Immature natural killer cell (primary cell): ENCODE data around the gene DAB1. TPM values are rescaled to one million over a fixed set of nuclear protein-coding genes. Genes with fewer than 3 reads are reported as not detected.

ENCODE experiments used
- DNase-seq, 3 donors: peaks; one replicate each; pipeline ENCODE4 v3.0.0; 2022; ENCODE audit warnings: mixed read lengths in 1 of 3
- H3K27ac Mint-ChIP-seq, 6 donors: one replicate each; pipeline ENCODE4 v1.8.0; 2020; ENCODE audit warnings: mixed read lengths in 6 of 6, mild to moderate bottlenecking in 5 of 6, inconsistent platforms in 4 of 6, moderate library complexity in 3 of 6
- H3K27me3 Mint-ChIP-seq, 3 donors: one replicate each; pipeline ENCODE4 v1.8.0; 2020 to 2021; ENCODE audit warnings: low read depth in 3 of 3, mild to moderate bottlenecking in 3 of 3, mixed read lengths in 3 of 3, moderate library complexity in 3 of 3, inconsistent platforms in 1 of 3
- H3K36me3 Mint-ChIP-seq, 3 donors: one replicate each; pipeline ENCODE4 v1.8.0; 2020; ENCODE audit warnings: mixed read lengths in 3 of 3, inconsistent platforms in 2 of 3, mild to moderate bottlenecking in 2 of 3
- H3K4me1 Mint-ChIP-seq, 2 donors: one replicate each; pipeline ENCODE4 v1.8.0; 2020; ENCODE audit warnings: inconsistent platforms in 2 of 2, mild to moderate bottlenecking in 2 of 2, mixed read lengths in 2 of 2, moderate library complexity in 1 of 2
- H3K4me3 Mint-ChIP-seq, 5 donors: one replicate each; pipeline ENCODE4 v1.8.0; 2020; ENCODE audit warnings: mild to moderate bottlenecking in 5 of 5, mixed read lengths in 5 of 5, inconsistent platforms in 3 of 5, moderate library complexity in 3 of 5
- H3K9me3 Mint-ChIP-seq, 6 donors: one replicate each; pipeline ENCODE4 v1.8.0; 2020; ENCODE audit warnings: mild to moderate bottlenecking in 6 of 6, mixed read lengths in 6 of 6, inconsistent platforms in 4 of 6, moderate library complexity in 3 of 6
- polyA plus RNA-seq, 3 donors: library from polyadenylated mRNA; unstranded; fragments of 300-500 nt; fragmentation: Illumina TruSeq; gene quantifications; one replicate each; pipeline ENCODE4 v1.2.3, GENCODE V29; 2021

Gene DAB1
- polyA plus RNA-seq, 3 donors from 2014 or later = 0.88 TPM; not detected in 2

GRCh38 chr1:57036641-57037579, 386.9 kb downstream of the DAB1 start:
- DNase-seq = no peak
- H3K4me1 Mint-ChIP-seq = no peaks in the 10 kb centered on the region
- no peaks in the 10 kb centered on the region for H3K36me3 Mint-ChIP-seq
- no peak overlapping the region for H3K27ac Mint-ChIP-seq
- H3K9me3 Mint-ChIP-seq = no peaks in the 10 kb centered on the region
- H3K4me3 Mint-ChIP-seq = no peak overlapping the region
- peaks cover 4 to 6% (median 5%) of the 10 kb centered on the region in 3 donors for H3K27me3 Mint-ChIP-seq

- no peaks in the 10 kb centered on the region for H3K36me3 Mint-ChIP-seq
- no peak for DNase-seq
- no peaks in the 10 kb centered on the region for H3K4me1 Mint-ChIP-seq
- no peak overlapping the region for H3K4me3 Mint-ChIP-seq
- H3K27me3 Mint-ChIP-seq = peaks cover 2 to 6% (median 4%) of the 10 kb centered on the region in 3 donors
- no peaks in the 10 kb centered on the region for H3K9me3 Mint-ChIP-seq
- H3K27ac Mint-ChIP-seq = no peak overlapping the region
These were observed 389.1 kb downstream of the DAB1 start for GRCh38 chr1:57034713-57035112.

- Mint-ChIP-seq H3K4me3 (no peak overlapping the region), H3K36me3 (no peaks in the 10 kb centered on the region), H3K27me3 (peaks cover 2 to 6% (median 4%) of the 10 kb centered on the region in 3 donors), H3K27ac (no peak overlapping the region), H3K4me1 (no peaks in the 10 kb centered on the region), H3K9me3 (no peaks in the 10 kb centered on the region)
- DNase-seq = no peak
These were observed 390.4 kb downstream of the DAB1 start for GRCh38 chr1:57033222-57034001.

- Mint-ChIP-seq H3K36me3 (no peaks in the 10 kb centered on the region), H3K4me3 (no peak overlapping the region), H3K4me1 (no peaks in the 10 kb centered on the region), H3K27me3 (peaks cover 0 to 6% (median 1%) of the 10 kb centered on the region in 3 donors), H3K27ac (no peak overlapping the region), H3K9me3 (no peaks in the 10 kb centered on the region)
- DNase-seq = no peak
These were observed 397.1 kb downstream of the DAB1 start for GRCh38 chr1:57026624-57027354.

- no peak for DNase-seq
- no peak overlapping the region for H3K4me3 Mint-ChIP-seq
- no peaks in the 10 kb centered on the region for H3K4me1 Mint-ChIP-seq
- H3K27me3 Mint-ChIP-seq = peaks cover 0 to 6% (median 2%) of the 10 kb centered on the region in 3 donors
- no peaks in the 10 kb centered on the region for H3K36me3 Mint-ChIP-seq
- H3K9me3 Mint-ChIP-seq = no peaks in the 10 kb centered on the region
- no peak overlapping the region for H3K27ac Mint-ChIP-seq
These were observed 399.0 kb downstream of the DAB1 start for GRCh38 chr1:57024855-57025254.

GRCh38 chr1:57024428-57024827, 399.4 kb downstream of the DAB1 start:
- no peak overlapping the region for H3K4me3 Mint-ChIP-seq
- H3K27me3 Mint-ChIP-seq = peaks cover 0 to 6% (median 2%) of the 10 kb centered on the region in 3 donors
- no peaks in the 10 kb centered on the region for H3K36me3 Mint-ChIP-seq
- no peaks in the 10 kb centered on the region for H3K4me1 Mint-ChIP-seq
- H3K27ac Mint-ChIP-seq = no peak overlapping the region
- H3K9me3 Mint-ChIP-seq = no peaks in the 10 kb centered on the region
- DNase-seq = no peak

GRCh38 chr1:57020216-57020615, 403.6 kb downstream of the DAB1 start:
- Mint-ChIP-seq H3K27me3 (peaks cover 2 to 6% (median 5%) of the 10 kb centered on the region in 3 donors), H3K9me3 (no peaks in the 10 kb centered on the region), H3K27ac (no peak overlapping the region), H3K4me3 (no peak overlapping the region), H3K36me3 (no peaks in the 10 kb centered on the region), H3K4me1 (no peaks in the 10 kb centered on the region)
- DNase-seq = no peak

GRCh38 chr1:57019236-57019839, 404.5 kb downstream of the DAB1 start:
- H3K27ac Mint-ChIP-seq = no peak overlapping the region
- no peaks in the 10 kb centered on the region for H3K36me3 Mint-ChIP-seq
- H3K4me3 Mint-ChIP-seq = no peak overlapping the region
- no peak for DNase-seq
- H3K9me3 Mint-ChIP-seq = peaks cover 0 to 1% (median 0%) of the 10 kb centered on the region in 6 donors
- no peaks in the 10 kb centered on the region for H3K4me1 Mint-ChIP-seq
- peaks cover 2 to 8% (median 5%) of the 10 kb centered on the region in 3 donors for H3K27me3 Mint-ChIP-seq

- no peak overlapping the region for H3K4me3 Mint-ChIP-seq
- no peaks in the 10 kb centered on the region for H3K4me1 Mint-ChIP-seq
- H3K27me3 Mint-ChIP-seq = peaks cover 0 to 8% (median 5%) of the 10 kb centered on the region in 3 donors
- peaks cover 0 to 1% (median 0%) of the 10 kb centered on the region in 6 donors for H3K9me3 Mint-ChIP-seq
- H3K36me3 Mint-ChIP-seq = no peaks in the 10 kb centered on the region
- no peak for DNase-seq
- H3K27ac Mint-ChIP-seq = no peak overlapping the region
These were observed 405.7 kb downstream of the DAB1 start for GRCh38 chr1:57018119-57018518.

- DNase-seq = no peak
- Mint-ChIP-seq H3K27me3 (peaks cover 0 to 8% (median 7%) of the 10 kb centered on the region in 3 donors), H3K4me3 (no peak overlapping the region), H3K27ac (no peak overlapping the region), H3K4me1 (no peaks in the 10 kb centered on the region), H3K36me3 (no peaks in the 10 kb centered on the region), H3K9me3 (peaks cover 0 to 1% (median 0%) of the 10 kb centered on the region in 6 donors)
These were observed 406.1 kb downstream of the DAB1 start for GRCh38 chr1:57017717-57018116.

- Mint-ChIP-seq H3K27me3 (peaks cover 0 to 8% (median 7%) of the 10 kb centered on the region in 3 donors), H3K27ac (no peak overlapping the region), H3K4me3 (no peak overlapping the region), H3K9me3 (peaks cover 0 to 1% (median 0%) of the 10 kb centered on the region in 6 donors), H3K4me1 (no peaks in the 10 kb centered on the region), H3K36me3 (no peaks in the 10 kb centered on the region)
- DNase-seq = no peak
These were observed 406.7 kb downstream of the DAB1 start for GRCh38 chr1:57017200-57017599.

- no peaks in the 10 kb centered on the region for H3K36me3 Mint-ChIP-seq
These were observed 408.8 kb downstream of the DAB1 start for GRCh38 chr1:57015071-57015470.

GRCh38 chr1:57013522-57013921, 410.3 kb downstream of the DAB1 start:
- DNase-seq = no peak
- no peak overlapping the region for H3K27ac Mint-ChIP-seq
- no peak overlapping the region for H3K4me3 Mint-ChIP-seq
- H3K9me3 Mint-ChIP-seq = peaks cover 0 to 3% (median 0%) of the 10 kb centered on the region in 6 donors
- peaks cover 0 to 9% (median 8%) of the 10 kb centered on the region in 3 donors for H3K27me3 Mint-ChIP-seq
- no peaks in the 10 kb centered on the region for H3K36me3 Mint-ChIP-seq
- H3K4me1 Mint-ChIP-seq = no peaks in the 10 kb centered on the region

More at GRCh38 chr1:57015071-57015470, 408.8 kb downstream of the DAB1 start:
- H3K27me3 Mint-ChIP-seq = peaks cover 0 to 9% (median 8%) of the 10 kb centered on the region in 3 donors
- H3K4me1 Mint-ChIP-seq = no peaks in the 10 kb centered on the region
- DNase-seq = no peak
- peaks cover 0 to 3% (median 0%) of the 10 kb centered on the region in 6 donors for H3K9me3 Mint-ChIP-seq
- no peak overlapping the region for H3K4me3 Mint-ChIP-seq
- H3K27ac Mint-ChIP-seq = no peak overlapping the region
